Neutrophil (primary cell): ENCODE results near the gene FIZ1.
A peak's percentile ranks its signal among the peaks of the same experiment; 100 is the strongest.

ENCODE experiments used
- H3K27ac ChIP-seq: fragments of 200-600 bp; sonication (generic); 2 replicates; pipeline ENCODE4 v1.5.1; 2016; ENCODE audit warnings: mild to moderate bottlenecking, moderate library complexity
- H3K27me3 ChIP-seq: fragments of 200-600 bp; sonication (generic); 2 replicates; pipeline ENCODE4 v1.6.0; 2016; ENCODE audit warnings: mild to moderate bottlenecking
- H3K36me3 ChIP-seq: fragments of 200-600 bp; sonication (generic); 2 replicates; pipeline ENCODE4 v1.5.1; 2017
- H3K4me1 ChIP-seq, 2 experiments: fragments of 200-600 bp in 1 of 2; sonication (generic) in 1 of 2; 1 replicate in 1 of 2; 2 replicates in 1 of 2; pipeline versions ENCODE4 v1.5.1 to v1.6.1; 2013 to 2016; ENCODE audit warnings: low read depth in 1 of 2, low read length in 1 of 2, mild to moderate bottlenecking in 1 of 2, moderate library complexity in 1 of 2; ENCODE audit not compliant: control insufficient read depth in 1 of 2, insufficient read depth in 1 of 2
- H3K4me3 ChIP-seq, 2 experiments: fragments of 200-600 bp in 1 of 2; sonication (generic) in 1 of 2; 1 replicate in 1 of 2; 2 replicates in 1 of 2; pipeline ENCODE4 v1.5.1; 2013 to 2016; ENCODE audit warnings: low read depth in 1 of 2, low read length in 1 of 2, mild to moderate bottlenecking in 1 of 2, moderate library complexity in 1 of 2
- H3K9me3 ChIP-seq: fragments of 200-600 bp; sonication (generic); 2 replicates; pipeline ENCODE4 v1.5.1; 2016
- TF ChIP-seq, protein P1 (sequence below): fragments of 200-600 bp; sonication (generic); IDR thresholded peaks from 2 replicates; pipeline ENCODE4 v1.5.1; 2016; ENCODE audit warnings: antibody characterized with exemption

FIZ1 gene

GRCh38 chr19:55599842-55600661, 735 bp upstream of the FIZ1 start, which contains the start of gene ZNF524:
Gene ZNF524, plus strand, starts transcription at chr19:55600288. Its CDS starts 1,825 bp downstream, at chr19:55602113.
- no peaks in the 10 kb centered on the region for H3K9me3 ChIP-seq
- peak within 1 kb of the TSS; percentile 86 to 89 for H3K4me3 ChIP-seq
- no peaks in the 10 kb centered on the region for H3K27me3 ChIP-seq
- TF ChIP-seq, protein P1, sequence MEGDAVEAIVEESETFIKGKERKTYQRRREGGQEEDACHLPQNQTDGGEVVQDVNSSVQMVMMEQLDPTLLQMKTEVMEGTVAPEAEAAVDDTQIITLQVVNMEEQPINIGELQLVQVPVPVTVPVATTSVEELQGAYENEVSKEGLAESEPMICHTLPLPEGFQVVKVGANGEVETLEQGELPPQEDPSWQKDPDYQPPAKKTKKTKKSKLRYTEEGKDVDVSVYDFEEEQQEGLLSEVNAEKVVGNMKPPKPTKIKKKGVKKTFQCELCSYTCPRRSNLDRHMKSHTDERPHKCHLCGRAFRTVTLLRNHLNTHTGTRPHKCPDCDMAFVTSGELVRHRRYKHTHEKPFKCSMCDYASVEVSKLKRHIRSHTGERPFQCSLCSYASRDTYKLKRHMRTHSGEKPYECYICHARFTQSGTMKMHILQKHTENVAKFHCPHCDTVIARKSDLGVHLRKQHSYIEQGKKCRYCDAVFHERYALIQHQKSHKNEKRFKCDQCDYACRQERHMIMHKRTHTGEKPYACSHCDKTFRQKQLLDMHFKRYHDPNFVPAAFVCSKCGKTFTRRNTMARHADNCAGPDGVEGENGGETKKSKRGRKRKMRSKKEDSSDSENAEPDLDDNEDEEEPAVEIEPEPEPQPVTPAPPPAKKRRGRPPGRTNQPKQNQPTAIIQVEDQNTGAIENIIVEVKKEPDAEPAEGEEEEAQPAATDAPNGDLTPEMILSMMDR = no peak
- H3K4me1 ChIP-seq = peaks cover 26 to 34% of the 10 kb centered on the region in 2 experiments
- H3K27ac ChIP-seq = peak within 1 kb of the TSS; percentile 95
- H3K36me3 ChIP-seq = peaks cover 21% of the 10 kb centered on the region

DNA sequence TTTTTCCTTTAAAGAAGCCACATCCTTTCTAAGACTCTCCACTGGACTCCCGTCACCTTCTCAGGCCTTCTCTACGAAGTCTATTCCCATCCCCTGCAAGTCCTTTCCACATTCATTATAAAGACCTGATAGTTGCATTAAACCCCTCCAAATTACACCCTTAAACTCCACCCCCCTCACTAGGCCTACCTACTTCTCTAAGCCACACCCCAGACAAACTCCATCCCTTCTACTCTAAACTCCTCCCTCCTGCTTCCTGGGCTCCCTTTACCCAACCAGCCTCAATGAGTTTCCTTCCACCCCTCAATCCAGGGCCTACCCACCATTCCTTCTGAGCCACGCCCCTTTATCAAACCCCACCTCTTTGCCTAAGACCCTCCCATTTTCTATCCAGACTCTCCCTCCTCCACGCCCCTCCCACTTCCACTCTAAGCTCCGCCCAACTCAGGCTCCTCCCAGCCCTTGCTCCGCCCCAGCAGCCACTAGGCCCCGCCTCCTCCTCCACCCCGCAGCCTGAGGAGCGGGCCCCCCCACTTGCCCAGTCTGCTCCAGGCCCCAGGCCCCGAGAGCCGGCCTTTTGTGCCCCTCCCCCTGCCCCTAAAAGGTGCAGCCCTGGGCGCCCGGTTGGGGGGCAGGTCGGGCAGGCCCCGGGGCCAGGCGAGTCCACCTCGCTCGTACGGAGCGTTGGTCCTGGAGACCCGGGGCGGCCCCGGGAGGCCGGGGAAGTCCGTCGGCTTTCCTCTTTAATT, 424 bp downstream of the FIZ1 start:
- Histone ChIP-seq H3K9me3 (no peaks in the 10 kb centered on the region), H3K27ac (peak overlapping the region; percentile 95), H3K4me3 (peak overlapping the region; percentile 86 to 89), H3K36me3 (peaks cover 23% of the 10 kb centered on the region), H3K27me3 (no peaks in the 10 kb centered on the region), H3K4me1 (peaks cover 15 to 22% of the 10 kb centered on the region in 2 experiments)
- TF ChIP-seq, protein P1 = no peak

DNA sequence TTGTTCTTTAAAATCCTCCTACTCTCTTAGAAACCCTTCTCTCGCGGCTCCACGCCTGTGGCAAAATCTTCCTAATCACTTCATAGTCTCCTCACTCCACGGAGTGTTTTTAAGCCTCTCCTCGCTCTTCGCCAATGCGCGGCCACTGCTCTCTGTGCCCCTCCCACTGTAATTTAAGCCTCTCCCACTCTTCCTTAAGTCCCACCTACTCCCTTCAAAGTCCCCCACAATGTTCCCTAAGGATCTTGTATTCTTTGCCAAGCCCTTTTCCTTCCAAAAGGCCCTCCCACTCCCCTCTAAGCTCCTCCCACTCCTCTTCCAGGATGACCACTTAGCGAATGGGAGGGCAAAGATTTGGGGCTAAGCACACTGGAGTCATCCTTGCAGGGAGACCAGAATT, 1.3 kb downstream of the FIZ1 start:
- Histone ChIP-seq H3K4me3 (no peak overlapping the region), H3K36me3 (peaks cover 23% of the 10 kb centered on the region), H3K27me3 (no peaks in the 10 kb centered on the region), H3K27ac (peak overlapping the region; percentile 95), H3K9me3 (no peaks in the 10 kb centered on the region), H3K4me1 (peaks cover 14 to 16% of the 10 kb centered on the region in 2 experiments)
- TF ChIP-seq, protein P1 = no peak

- H3K27ac ChIP-seq = no peak overlapping the region
Measured at GRCh38 chr19:55597501-55597921, 1.8 kb downstream of the FIZ1 start.

GRCh38 chr19:55596304-55596703, 3.0 kb downstream of the FIZ1 start:
- Histone ChIP-seq H3K4me1 (peaks cover 8 to 14% of the 10 kb centered on the region in 2 experiments), H3K4me3 (no peak overlapping the region), H3K27me3 (no peaks in the 10 kb centered on the region), H3K9me3 (no peaks in the 10 kb centered on the region), H3K36me3 (peaks cover 18% of the 10 kb centered on the region), H3K27ac (no peak overlapping the region)
- TF ChIP-seq, protein P1 = no peak

More at GRCh38 chr19:55597501-55597921, 1.8 kb downstream of the FIZ1 start:
- no peaks in the 10 kb centered on the region for H3K27me3 ChIP-seq
- peaks cover 22% of the 10 kb centered on the region for H3K36me3 ChIP-seq
- H3K4me3 ChIP-seq = no peak overlapping the region
- H3K9me3 ChIP-seq = no peaks in the 10 kb centered on the region
- peaks cover 14 to 16% of the 10 kb centered on the region in 2 experiments for H3K4me1 ChIP-seq
- TF ChIP-seq, protein P1 = no peak
